B cell (primary cell): ENCODE data around the gene FAM222A. TPM values are rescaled to one million over a fixed set of nuclear protein-coding genes. Genes with fewer than 3 reads are reported as not detected.

ENCODE experiments used
- ATAC-seq: fragments of 200-7000 bp; cut with Tn5 transposase; one replicate; pipeline ENCODE4 v1.10.0; 2021; ENCODE audit warnings: low read depth, mild to moderate bottlenecking, moderate number of reproducible peaks, moderate library complexity
- CTCF ChIA-PET: fragments of 350-600 bp; sonication (Branson Sonifier 250); formaldehyde crosslinking; loops from one replicate; lab custom pipeline; 2021; ENCODE audit warnings: antibody characterized with exemption, inconsistent platforms; lab: Charles Lee
- POLR2A ChIA-PET: fragments of 350-600 bp; sonication (Branson Sonifier 250); formaldehyde crosslinking; loops from one replicate; lab custom pipeline; 2021; ENCODE audit warnings: antibody characterized with exemption; lab: Charles Lee
- DNase-seq: peaks from one replicate; pipeline ENCODE4 v3.0.0; 2013
- H2AFZ ChIP-seq: 2 replicates; pipeline ENCODE4 v1.6.1; 2012; ENCODE audit warnings: mild to moderate bottlenecking, low read depth, low read length; ENCODE audit not compliant: insufficient read depth, poor library complexity, severe bottlenecking
- H3K27ac ChIP-seq, 2 donors: 1 replicate in 1 of 2; 2 replicates in 1 of 2; pipeline ENCODE4 v1.5.1; 2012 to 2013; ENCODE audit warnings: low read length in 2 of 2, mild to moderate bottlenecking in 2 of 2, moderate library complexity in 1 of 2
- H3K27me3 ChIP-seq, 4 experiments: fragments of 200-600 bp in 1 of 4; sonication (generic) in 1 of 4; replicated peaks in 1 of 4; 1 replicate in 2 of 4; 2 replicates in 2 of 4; pipeline versions ENCODE4 v1.6.1 to v1.7.0; 2013 to 2016; ENCODE audit warnings: low read length in 3 of 4, mild to moderate bottlenecking in 2 of 4, mixed read lengths in 1 of 4, moderate library complexity in 1 of 4; ENCODE audit not compliant: insufficient read depth in 4 of 4, control insufficient read depth in 3 of 4; ENCODE audit errors: control extremely low read depth in 1 of 4
- H3K36me3 ChIP-seq, 2 experiments: replicated peaks in 1 of 2; 1 replicate in 1 of 2; 2 replicates in 1 of 2; pipeline versions ENCODE4 v1.6.1 to v1.7.1; 2013; ENCODE audit warnings: low read length in 1 of 2; ENCODE audit not compliant: insufficient read depth in 2 of 2, control insufficient read depth in 1 of 2; ENCODE audit errors: control extremely low read depth in 1 of 2, extremely low read depth in 1 of 2
- H3K4me1 ChIP-seq, 2 donors: fragments of 200-600 bp in 1 of 2; sonication (generic) in 1 of 2; 1 replicate in 1 of 2; 2 replicates in 1 of 2; pipeline versions ENCODE4 v1.5.1 to v1.6.1; 2013 to 2017; ENCODE audit warnings: low read length in 2 of 2; ENCODE audit not compliant: control insufficient read depth in 2 of 2, insufficient read depth in 2 of 2
- H3K4me2 ChIP-seq: replicated peaks from 2 replicates; pipeline ENCODE3; 2012; ENCODE audit warnings: mild to moderate bottlenecking, low read depth, low read length; ENCODE audit not compliant: poor library complexity, severe bottlenecking
- H3K4me3 ChIP-seq, 5 experiments: fragments of 200-600 bp in 1 of 5; sonication (generic) in 1 of 5; 1 replicate in 3 of 5; 2 replicates in 2 of 5; pipeline versions ENCODE4 v1.5.1 to v1.7.0; 2011 to 2016; ENCODE audit warnings: low read length in 4 of 5, mild to moderate bottlenecking in 4 of 5, low read depth in 2 of 5, control low read depth in 1 of 5, moderate library complexity in 1 of 5; ENCODE audit not compliant: insufficient read depth in 1 of 5; ENCODE audit errors: control extremely low read depth in 1 of 5, extremely low read depth in 1 of 5
- H3K79me2 ChIP-seq: fragments of 200-600 bp; sonication (generic); one replicate; pipeline ENCODE4 v1.6.0; 2016; ENCODE audit warnings: low read length; ENCODE audit not compliant: control insufficient read depth, insufficient read depth
- H3K9ac ChIP-seq: fragments of 200-600 bp; sonication (generic); 2 replicates; pipeline ENCODE4 v1.6.1; 2017; ENCODE audit warnings: mild to moderate bottlenecking, low read length, moderate library complexity
- H3K9me3 ChIP-seq, 3 donors: one replicate each; pipeline versions ENCODE4 v1.6.1 to v1.7.1; 2013; ENCODE audit warnings: low read length in 2 of 3; ENCODE audit not compliant: control insufficient read depth in 2 of 3, insufficient read depth in 1 of 3; ENCODE audit errors: control extremely low read depth in 1 of 3
- H4K20me1 ChIP-seq: 2 replicates; pipeline ENCODE4 v1.6.0; 2012; ENCODE audit warnings: mild to moderate bottlenecking, low read length; ENCODE audit not compliant: insufficient read depth, control insufficient read depth, poor library complexity, severe bottlenecking
- H3K27ac Mint-ChIP-seq: one replicate; pipeline ENCODE4 v1.8.0; 2021; ENCODE audit warnings: mixed read lengths
- H3K27me3 Mint-ChIP-seq: one replicate; pipeline ENCODE4 v1.8.0; 2021; ENCODE audit warnings: mixed read lengths
- H3K4me1 Mint-ChIP-seq: one replicate; pipeline ENCODE4 v1.8.0; 2021; ENCODE audit warnings: mixed read lengths
- H3K4me3 Mint-ChIP-seq: one replicate; pipeline ENCODE4 v1.8.0; 2021; ENCODE audit warnings: mixed read lengths
- H3K9me3 Mint-ChIP-seq: one replicate; pipeline ENCODE4 v1.8.0; 2022; ENCODE audit warnings: mixed read lengths; ENCODE audit not compliant: insufficient read depth
- CTCF ChIP-seq: fragments of 200-600 bp; IDR thresholded peaks from one replicate; pipeline ENCODE4 v1.8.0; 2022; ENCODE audit warnings: antibody characterized with exemption, mild to moderate bottlenecking
- EZH2 ChIP-seq: IDR thresholded peaks from 2 replicates; pipeline ENCODE4 v1.6.1; 2012; ENCODE audit warnings: borderline replicate concordance, low read depth, mild to moderate bottlenecking, moderate library complexity, low read length; ENCODE audit not compliant: insufficient read depth, poor library complexity, severe bottlenecking
- WGBS: methylation state at CpG from one replicate; pipeline ENCODE4 v1.1.5; 2013; ENCODE audit warnings: missing lambda C conversion rate; ENCODE audit not compliant: insufficient coverage; 5-methylcytosine and 5-hydroxymethylcytosine counted together
- intact Hi-C: fragments of 100-400 bp; cut with micrococcal nuclease; formaldehyde crosslinking; loops from one replicate; pipeline ENCODE4 v1.10.0; 2022
- polyA plus RNA-seq: library from polyadenylated mRNA; depleted of rRNA; stranded (reverse); fragments of >200 nt; gene quantifications from 2 replicates; pipeline ENCODE4 v1.2.3, GENCODE V29; 2012
- total RNA-seq, 2 donors: library from RNA; stranded (reverse); fragments of 120-200 nt in 1 of 2; gene quantifications; 1 replicate in 1 of 2; 2 replicates in 1 of 2; pipeline versions ENCODE4 v1.2.3 to v1.2.4, GENCODE V29; 2013 to 2022

The FAM222A gene
- total and polyA plus RNA-seq, 2 donors (not counting 1 experiment from before 2014, with no cell fraction given), result 0.49 to 4.6 TPM

- no peak for TF ChIP-seq EZH2
- no peak for TF ChIP-seq CTCF
- POLR2A ChIA-PET, result no interaction called here
- no peak for ATAC-seq
- no peaks in the 10 kb centered on the region for H3K79me2 ChIP-seq
- peaks cover 4% of the 10 kb centered on the region for H3K4me1 Mint-ChIP-seq
- no peaks in the 10 kb centered on the region for H3K9me3 Mint-ChIP-seq
- no peaks in the 10 kb centered on the region for H4K20me1 ChIP-seq
- no peaks in the 10 kb centered on the region for H3K36me3 ChIP-seq
- DNase-seq, result no peak
- H3K27me3 ChIP-seq, result peaks cover 0 to 49% (median 12%) of the 10 kb centered on the region in 4 experiments
- intact Hi-C loops, result no loop called here
- peaks cover 38% of the 10 kb centered on the region for H3K27me3 Mint-ChIP-seq
- H3K4me3 ChIP-seq, result no peak overlapping the region
- CTCF ChIA-PET, result no interaction called here
- no peak overlapping the region for H3K4me3 Mint-ChIP-seq
- no peak overlapping the region for H3K4me2 ChIP-seq
- peaks cover 0 to 5% (median 0%) of the 10 kb centered on the region in 3 donors for H3K9me3 ChIP-seq
- 82% methylated on average over 4 of the region's 5 CpGs for WGBS
- no peak overlapping the region for H2AFZ ChIP-seq
- no peak overlapping the region for H3K27ac Mint-ChIP-seq
- H3K9ac ChIP-seq, result no peak overlapping the region
- peaks cover 0 to 3% of the 10 kb centered on the region in 2 donors for H3K4me1 ChIP-seq
- H3K27ac ChIP-seq, result no peak overlapping the region
Observed at GRCh38 chr12:109708939-109709338, 4.7 kb upstream of the FAM222A start.

GRCh38 chr12:109709401-109709991, 4.1 kb upstream of the FAM222A start:
- H3K9ac ChIP-seq, result no peak overlapping the region
- H3K27me3 ChIP-seq, result peaks cover 0 to 46% (median 12%) of the 10 kb centered on the region in 4 experiments
- no peak overlapping the region for H3K4me2 ChIP-seq
- WGBS, result 92% methylated on average over 6 of the region's 11 CpGs
- peaks cover under 1 to 3% of the 10 kb centered on the region in 2 donors for H3K4me1 ChIP-seq
- H3K4me3 ChIP-seq, result no peak overlapping the region
- H3K9me3 ChIP-seq, result peaks cover 0 to 5% (median 0%) of the 10 kb centered on the region in 3 donors
- Mint-ChIP-seq H3K4me3 (no peak overlapping the region), H3K27me3 (peaks cover 36% of the 10 kb centered on the region), H3K27ac (no peak overlapping the region), H3K9me3 (no peaks in the 10 kb centered on the region), H3K4me1 (peaks cover 4% of the 10 kb centered on the region)
- H3K79me2 ChIP-seq, result no peaks in the 10 kb centered on the region
- ATAC-seq (no peak), DNase-seq (no peak)
- ChIA-PET POLR2A (no interaction called here), CTCF (no interaction called here)
- no peaks in the 10 kb centered on the region for H3K36me3 ChIP-seq
- no peak overlapping the region for H2AFZ ChIP-seq
- H3K27ac ChIP-seq, result no peak overlapping the region
- TF ChIP-seq EZH2, result no peak
- TF ChIP-seq CTCF, result no peak
- no peaks in the 10 kb centered on the region for H4K20me1 ChIP-seq
- intact Hi-C loops, result no loop called here
